WTC11 (cell line): Measurements from ENCODE around the gene MGAT4D. TPM values are rescaled to one million over a fixed set of nuclear protein-coding genes. Genes with fewer than 3 reads are reported as not detected.

Source experiments
- ATAC-seq: fragments of 200-7000 bp; cut with Tn5 transposase; 2 replicates; pipeline ENCODE4 v1.10.0; 2021; ENCODE audit warnings: mild to moderate bottlenecking, moderate library complexity
- CTCF ChIA-PET: fragments of 300-600 bp; sonication (Branson Sonifier 250); formaldehyde crosslinking; loops from one replicate; lab custom pipeline; 2021; ENCODE audit warnings: antibody characterized with exemption; lab: Charles Lee
- POLR2A ChIA-PET: fragments of 350-600 bp; sonication (Branson Sonifier 250); formaldehyde crosslinking; loops from one replicate; lab custom pipeline; 2021; ENCODE audit warnings: antibody characterized with exemption; lab: Charles Lee
- DNase-seq: peaks from one replicate; pipeline ENCODE4 v3.0.0; 2021; ENCODE audit warnings: low spot score
- H3K27ac Mint-ChIP-seq: 2 replicates; pipeline ENCODE4 v1.8.0; 2021; ENCODE audit warnings: mixed read lengths
- H3K27me3 Mint-ChIP-seq: 2 replicates; pipeline ENCODE4 v1.8.0; 2021; ENCODE audit warnings: low read depth, mild to moderate bottlenecking, moderate library complexity, mixed read lengths
- H3K36me3 Mint-ChIP-seq: 2 replicates; pipeline ENCODE4 v1.8.0; 2021; ENCODE audit warnings: mixed read lengths
- H3K4me1 Mint-ChIP-seq: 2 replicates; pipeline ENCODE4 v1.8.0; 2022; ENCODE audit warnings: mixed read lengths
- H3K4me3 Mint-ChIP-seq: 2 replicates; pipeline ENCODE4 v1.8.0; 2021; ENCODE audit warnings: mild to moderate bottlenecking, moderate library complexity, mixed read lengths
- H3K9me3 Mint-ChIP-seq: 2 replicates; pipeline ENCODE4 v1.8.0; 2021; ENCODE audit warnings: mixed read lengths
- ETV6 ChIP-seq: sonication (generic); formaldehyde crosslinking; IDR thresholded peaks from 2 replicates; pipeline ENCODE4 v1.8.1; 2022; ENCODE audit warnings: mild to moderate bottlenecking, missing genetic modification reagents
- FOXP1 ChIP-seq: sonication (generic); formaldehyde crosslinking; IDR thresholded peaks from 2 replicates; pipeline ENCODE4 v1.8.0; 2022; ENCODE audit warnings: missing genetic modification reagents, mild to moderate bottlenecking, moderate library complexity, borderline replicate concordance
- GRHL2 ChIP-seq: fragments of 250-450 bp; sonication (Bioruptor Pico); IDR thresholded peaks from 2 replicates; pipeline ENCODE4 v1.8.0; 2022; ENCODE audit warnings: mild to moderate bottlenecking, moderate library complexity; ENCODE audit not compliant: insufficient replicate concordance, severe bottlenecking
- NR3C1 ChIP-seq: sonication (generic); formaldehyde crosslinking; conservative IDR thresholded peaks from 2 replicates; pipeline ENCODE4 v1.8.1; 2023; ENCODE audit warnings: low read depth, mild to moderate bottlenecking, missing genetic modification reagents
- OVOL2 ChIP-seq: fragments of 250-450 bp; sonication (Bioruptor Pico); IDR thresholded peaks from 2 replicates; pipeline ENCODE4 v1.9.0; 2021; ENCODE audit warnings: mild to moderate bottlenecking, borderline replicate concordance
- SP1 ChIP-seq: sonication (generic); formaldehyde crosslinking; conservative IDR thresholded peaks from 2 replicates; pipeline ENCODE4 v1.8.1; 2022; ENCODE audit warnings: missing genetic modification reagents
- ZBTB21 ChIP-seq: sonication (generic); formaldehyde crosslinking; IDR thresholded peaks from 2 replicates; pipeline ENCODE4 v1.8.1; 2023; ENCODE audit warnings: mild to moderate bottlenecking, missing genetic modification reagents, borderline replicate concordance
- ZNF138 ChIP-seq: sonication (generic); formaldehyde crosslinking; conservative IDR thresholded peaks from 2 replicates; pipeline ENCODE4 v1.8.1; 2022; ENCODE audit warnings: mild to moderate bottlenecking, moderate library complexity, missing genetic modification reagents
- ZNF263 ChIP-seq: sonication (generic); formaldehyde crosslinking; IDR thresholded peaks from 2 replicates; pipeline ENCODE4 v1.8.1; 2022; ENCODE audit warnings: low read depth, mild to moderate bottlenecking, moderate library complexity, missing genetic modification reagents
- ZNF396 ChIP-seq: fragments of 250-450 bp; sonication (Bioruptor Pico); IDR thresholded peaks from 2 replicates; pipeline ENCODE4 v1.8.0; 2021; ENCODE audit warnings: mild to moderate bottlenecking, moderate library complexity, borderline replicate concordance
- ZNF671 ChIP-seq: fragments of 250-450 bp; sonication (Bioruptor Pico); IDR thresholded peaks from 2 replicates; pipeline ENCODE4 v1.8.0; 2021; ENCODE audit warnings: mild to moderate bottlenecking
- total RNA-seq: library from RNA; stranded (reverse); gene quantifications from 3 replicates; pipeline ENCODE4 v1.2.3, GENCODE V29; 2021
- TF ChIP-seq, protein P1 (sequence below): sonication (generic); formaldehyde crosslinking; IDR thresholded peaks from 2 replicates; pipeline ENCODE4 v1.8.1; 2023; ENCODE audit warnings: mild to moderate bottlenecking, missing genetic modification reagents
- TF ChIP-seq, protein P2 (sequence below): fragments of 250-450 bp; sonication (Bioruptor Pico); conservative IDR thresholded peaks from 2 replicates; pipeline ENCODE4 v1.9.0; 2021; ENCODE audit warnings: mild to moderate bottlenecking
- TF ChIP-seq, protein P3 (sequence below): sonication (generic); formaldehyde crosslinking; IDR thresholded peaks from 2 replicates; pipeline ENCODE4 v1.8.0; 2022; ENCODE audit warnings: mild to moderate bottlenecking, missing genetic modification reagents
- TF ChIP-seq, protein P4 (sequence below): sonication (generic); formaldehyde crosslinking; conservative IDR thresholded peaks from 2 replicates; pipeline ENCODE4 v1.8.1; 2023; ENCODE audit warnings: mild to moderate bottlenecking, low read depth, missing genetic modification reagents, moderate library complexity
- TF ChIP-seq, protein P5 (sequence below): sonication (generic); formaldehyde crosslinking; IDR thresholded peaks from 2 replicates; pipeline ENCODE4 v1.8.0; 2022; ENCODE audit warnings: mild to moderate bottlenecking, missing genetic modification reagents
- TF ChIP-seq, protein P6 (sequence below): sonication (generic); formaldehyde crosslinking; IDR thresholded peaks from 2 replicates; pipeline ENCODE4 v1.8.1; 2023; ENCODE audit warnings: mild to moderate bottlenecking, moderate library complexity, missing genetic modification reagents
- TF ChIP-seq, protein P7 (sequence below): sonication (generic); formaldehyde crosslinking; IDR thresholded peaks from 2 replicates; pipeline ENCODE4 v1.8.0; 2023; ENCODE audit warnings: mild to moderate bottlenecking, missing genetic modification reagents
- TF ChIP-seq, protein P8 (sequence below): fragments of 250-450 bp; sonication (Bioruptor Pico); IDR thresholded peaks from 2 replicates; pipeline ENCODE4 v1.9.0; 2021; ENCODE audit warnings: moderate library complexity, mild to moderate bottlenecking, inconsistent platforms, borderline replicate concordance

The MGAT4D gene
- total RNA-seq, 1 experiment from 2014 or later, result not detected

DNA sequence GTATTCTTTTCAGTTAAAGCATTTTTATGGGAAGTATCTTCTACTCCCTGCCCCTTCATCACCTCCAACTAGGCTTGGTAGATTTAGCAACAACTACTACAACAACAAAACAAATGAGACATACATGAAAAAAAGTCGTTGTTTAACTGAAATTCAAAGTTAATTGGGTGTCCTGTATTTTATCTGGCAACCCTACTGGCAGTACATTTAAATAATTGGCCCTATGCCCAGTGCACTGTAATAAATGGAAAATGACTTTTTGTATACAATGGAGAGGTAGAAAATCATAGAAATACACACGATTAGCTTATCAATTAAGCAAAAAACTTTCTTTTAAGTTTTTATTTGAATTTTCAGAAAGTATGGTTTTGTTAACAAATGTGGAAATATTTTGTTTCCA, 49.3 kb downstream of the MGAT4D start:
- TF ChIP-seq ZNF263, result no peak
- TF ChIP-seq, protein P1, sequence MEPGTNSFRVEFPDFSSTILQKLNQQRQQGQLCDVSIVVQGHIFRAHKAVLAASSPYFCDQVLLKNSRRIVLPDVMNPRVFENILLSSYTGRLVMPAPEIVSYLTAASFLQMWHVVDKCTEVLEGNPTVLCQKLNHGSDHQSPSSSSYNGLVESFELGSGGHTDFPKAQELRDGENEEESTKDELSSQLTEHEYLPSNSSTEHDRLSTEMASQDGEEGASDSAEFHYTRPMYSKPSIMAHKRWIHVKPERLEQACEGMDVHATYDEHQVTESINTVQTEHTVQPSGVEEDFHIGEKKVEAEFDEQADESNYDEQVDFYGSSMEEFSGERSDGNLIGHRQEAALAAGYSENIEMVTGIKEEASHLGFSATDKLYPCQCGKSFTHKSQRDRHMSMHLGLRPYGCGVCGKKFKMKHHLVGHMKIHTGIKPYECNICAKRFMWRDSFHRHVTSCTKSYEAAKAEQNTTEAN (CRISPR knock-in tag), result no peak
- TF ChIP-seq, protein P2, sequence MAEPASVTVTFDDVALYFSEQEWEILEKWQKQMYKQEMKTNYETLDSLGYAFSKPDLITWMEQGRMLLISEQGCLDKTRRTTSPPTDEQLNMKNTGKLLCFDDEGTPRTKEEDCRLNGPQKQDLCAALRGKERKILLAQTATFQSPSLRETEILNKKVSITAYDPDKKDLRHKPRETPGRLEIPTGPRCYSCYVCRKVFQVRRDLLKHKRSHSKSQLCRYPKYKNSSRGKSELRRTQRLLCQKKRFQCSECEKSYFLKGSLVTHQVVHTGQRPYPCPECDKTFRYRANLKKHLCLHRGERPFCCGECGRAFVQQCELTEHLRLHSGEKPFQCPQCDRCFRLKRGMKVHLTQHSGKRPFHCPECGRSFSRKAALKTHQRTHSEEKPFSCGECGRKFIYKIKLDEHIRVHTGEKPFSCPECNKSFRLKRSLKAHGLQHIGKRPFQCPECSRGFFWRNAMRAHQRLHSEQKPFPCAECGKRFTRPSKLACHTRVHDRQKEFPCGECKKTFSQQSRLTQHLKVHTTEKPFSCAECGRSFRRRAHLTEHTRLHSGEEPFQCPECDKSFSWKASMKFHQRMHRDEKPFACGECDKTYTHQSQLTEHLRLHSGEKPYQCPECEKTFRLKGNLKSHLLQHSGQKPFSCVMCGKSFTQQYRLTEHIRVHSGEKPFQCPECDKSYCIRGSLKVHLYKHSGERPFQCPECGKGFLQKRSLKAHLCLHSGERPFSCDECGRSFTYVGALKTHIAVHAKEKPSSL (CRISPR knock-in tag), result no peak
- TF ChIP-seq ZBTB21 (CRISPR knock-in tag), result no peak
- no peak for TF ChIP-seq ZNF138
- TF ChIP-seq, protein P3, sequence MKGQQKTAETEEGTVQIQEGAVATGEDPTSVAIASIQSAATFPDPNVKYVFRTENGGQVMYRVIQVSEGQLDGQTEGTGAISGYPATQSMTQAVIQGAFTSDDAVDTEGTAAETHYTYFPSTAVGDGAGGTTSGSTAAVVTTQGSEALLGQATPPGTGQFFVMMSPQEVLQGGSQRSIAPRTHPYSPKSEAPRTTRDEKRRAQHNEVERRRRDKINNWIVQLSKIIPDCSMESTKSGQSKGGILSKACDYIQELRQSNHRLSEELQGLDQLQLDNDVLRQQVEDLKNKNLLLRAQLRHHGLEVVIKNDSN (CRISPR knock-in tag), result no peak
- TF ChIP-seq ZNF671 (CRISPR knock-in tag), result no peak
- TF ChIP-seq, protein P4, sequence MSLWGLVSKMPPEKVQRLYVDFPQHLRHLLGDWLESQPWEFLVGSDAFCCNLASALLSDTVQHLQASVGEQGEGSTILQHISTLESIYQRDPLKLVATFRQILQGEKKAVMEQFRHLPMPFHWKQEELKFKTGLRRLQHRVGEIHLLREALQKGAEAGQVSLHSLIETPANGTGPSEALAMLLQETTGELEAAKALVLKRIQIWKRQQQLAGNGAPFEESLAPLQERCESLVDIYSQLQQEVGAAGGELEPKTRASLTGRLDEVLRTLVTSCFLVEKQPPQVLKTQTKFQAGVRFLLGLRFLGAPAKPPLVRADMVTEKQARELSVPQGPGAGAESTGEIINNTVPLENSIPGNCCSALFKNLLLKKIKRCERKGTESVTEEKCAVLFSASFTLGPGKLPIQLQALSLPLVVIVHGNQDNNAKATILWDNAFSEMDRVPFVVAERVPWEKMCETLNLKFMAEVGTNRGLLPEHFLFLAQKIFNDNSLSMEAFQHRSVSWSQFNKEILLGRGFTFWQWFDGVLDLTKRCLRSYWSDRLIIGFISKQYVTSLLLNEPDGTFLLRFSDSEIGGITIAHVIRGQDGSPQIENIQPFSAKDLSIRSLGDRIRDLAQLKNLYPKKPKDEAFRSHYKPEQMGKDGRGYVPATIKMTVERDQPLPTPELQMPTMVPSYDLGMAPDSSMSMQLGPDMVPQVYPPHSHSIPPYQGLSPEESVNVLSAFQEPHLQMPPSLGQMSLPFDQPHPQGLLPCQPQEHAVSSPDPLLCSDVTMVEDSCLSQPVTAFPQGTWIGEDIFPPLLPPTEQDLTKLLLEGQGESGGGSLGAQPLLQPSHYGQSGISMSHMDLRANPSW (CRISPR knock-in tag), result no peak
- TF ChIP-seq FOXP1 (CRISPR knock-in tag), result no peak
- TF ChIP-seq NR3C1 (CRISPR knock-in tag), result no peak
- TF ChIP-seq, protein P5, sequence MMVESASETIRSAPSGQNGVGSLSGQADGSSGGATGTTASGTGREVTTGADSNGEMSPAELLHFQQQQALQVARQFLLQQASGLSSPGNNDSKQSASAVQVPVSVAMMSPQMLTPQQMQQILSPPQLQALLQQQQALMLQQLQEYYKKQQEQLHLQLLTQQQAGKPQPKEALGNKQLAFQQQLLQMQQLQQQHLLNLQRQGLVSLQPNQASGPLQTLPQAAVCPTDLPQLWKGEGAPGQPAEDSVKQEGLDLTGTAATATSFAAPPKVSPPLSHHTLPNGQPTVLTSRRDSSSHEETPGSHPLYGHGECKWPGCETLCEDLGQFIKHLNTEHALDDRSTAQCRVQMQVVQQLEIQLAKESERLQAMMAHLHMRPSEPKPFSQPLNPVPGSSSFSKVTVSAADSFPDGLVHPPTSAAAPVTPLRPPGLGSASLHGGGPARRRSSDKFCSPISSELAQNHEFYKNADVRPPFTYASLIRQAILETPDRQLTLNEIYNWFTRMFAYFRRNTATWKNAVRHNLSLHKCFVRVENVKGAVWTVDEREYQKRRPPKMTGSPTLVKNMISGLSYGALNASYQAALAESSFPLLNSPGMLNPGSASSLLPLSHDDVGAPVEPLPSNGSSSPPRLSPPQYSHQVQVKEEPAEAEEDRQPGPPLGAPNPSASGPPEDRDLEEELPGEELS (CRISPR knock-in tag), result no peak
- TF ChIP-seq GRHL2 (CRISPR knock-in tag), result no peak
- no peak for TF ChIP-seq OVOL2 (CRISPR knock-in tag)
- Mint-ChIP-seq H3K27ac (no peak overlapping the region), H3K9me3 (0 out of 2 replicates have a peak, but pooled peaks cover 3% of the 10 kb centered on the region), H3K27me3 (no peaks in the 10 kb centered on the region), H3K36me3 (no peaks in the 10 kb centered on the region), H3K4me1 (no peaks in the 10 kb centered on the region), H3K4me3 (no peak overlapping the region)
- ATAC-seq (no peak), DNase-seq (no peak)
- POLR2A ChIA-PET, result no interaction called here
- CTCF ChIA-PET, result no interaction called here

DNA sequence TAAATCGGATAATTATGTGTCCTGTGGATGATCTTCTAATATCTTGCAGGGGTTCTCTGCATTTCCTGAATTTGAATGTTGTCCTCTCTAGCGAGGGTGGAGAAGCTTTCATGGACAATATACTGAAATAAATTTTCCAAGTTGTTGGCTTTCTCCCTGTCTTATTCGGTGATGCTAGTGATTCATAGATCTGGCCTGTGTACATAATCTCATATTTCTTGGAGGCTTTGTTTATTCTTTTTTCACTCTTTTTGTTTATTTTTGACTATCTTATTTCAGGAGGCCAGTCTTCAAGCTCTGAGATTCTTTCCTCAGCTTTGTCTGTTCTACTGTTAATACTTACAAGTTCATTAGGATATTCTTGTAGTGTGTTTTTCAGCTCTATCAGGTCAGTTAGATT, 49.9 kb downstream of the MGAT4D start:
- Mint-ChIP-seq H3K4me1 (no peaks in the 10 kb centered on the region), H3K36me3 (no peaks in the 10 kb centered on the region), H3K4me3 (no peak overlapping the region), H3K27me3 (no peaks in the 10 kb centered on the region), H3K9me3 (0 out of 2 replicates have a peak, but pooled peaks cover 3% of the 10 kb centered on the region), H3K27ac (no peak overlapping the region)
- ChIA-PET CTCF (interaction anchor here (2.7 kb wide), 1 partner anchor 88 kb away, joined by 16 read pairs; no protein-coding TSS in a partner anchor), POLR2A (no interaction called here)
- DNase-seq (no peak), ATAC-seq (no peak)
- TF ChIP-seq ETV6 (CRISPR knock-in tag), result no peak
- TF ChIP-seq, protein P6, sequence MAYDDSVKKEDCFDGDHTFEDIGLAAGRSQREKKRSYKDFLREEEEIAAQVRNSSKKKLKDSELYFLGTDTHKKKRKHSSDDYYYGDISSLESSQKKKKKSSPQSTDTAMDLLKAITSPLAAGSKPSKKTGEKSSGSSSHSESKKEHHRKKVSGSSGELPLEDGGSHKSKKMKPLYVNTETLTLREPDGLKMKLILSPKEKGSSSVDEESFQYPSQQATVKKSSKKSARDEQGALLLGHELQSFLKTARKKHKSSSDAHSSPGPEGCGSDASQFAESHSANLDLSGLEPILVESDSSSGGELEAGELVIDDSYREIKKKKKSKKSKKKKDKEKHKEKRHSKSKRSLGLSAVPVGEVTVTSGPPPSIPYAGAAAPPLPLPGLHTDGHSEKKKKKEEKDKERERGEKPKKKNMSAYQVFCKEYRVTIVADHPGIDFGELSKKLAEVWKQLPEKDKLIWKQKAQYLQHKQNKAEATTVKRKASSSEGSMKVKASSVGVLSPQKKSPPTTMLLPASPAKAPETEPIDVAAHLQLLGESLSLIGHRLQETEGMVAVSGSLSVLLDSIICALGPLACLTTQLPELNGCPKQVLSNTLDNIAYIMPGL (CRISPR knock-in tag), result no peak
- TF ChIP-seq, protein P7, sequence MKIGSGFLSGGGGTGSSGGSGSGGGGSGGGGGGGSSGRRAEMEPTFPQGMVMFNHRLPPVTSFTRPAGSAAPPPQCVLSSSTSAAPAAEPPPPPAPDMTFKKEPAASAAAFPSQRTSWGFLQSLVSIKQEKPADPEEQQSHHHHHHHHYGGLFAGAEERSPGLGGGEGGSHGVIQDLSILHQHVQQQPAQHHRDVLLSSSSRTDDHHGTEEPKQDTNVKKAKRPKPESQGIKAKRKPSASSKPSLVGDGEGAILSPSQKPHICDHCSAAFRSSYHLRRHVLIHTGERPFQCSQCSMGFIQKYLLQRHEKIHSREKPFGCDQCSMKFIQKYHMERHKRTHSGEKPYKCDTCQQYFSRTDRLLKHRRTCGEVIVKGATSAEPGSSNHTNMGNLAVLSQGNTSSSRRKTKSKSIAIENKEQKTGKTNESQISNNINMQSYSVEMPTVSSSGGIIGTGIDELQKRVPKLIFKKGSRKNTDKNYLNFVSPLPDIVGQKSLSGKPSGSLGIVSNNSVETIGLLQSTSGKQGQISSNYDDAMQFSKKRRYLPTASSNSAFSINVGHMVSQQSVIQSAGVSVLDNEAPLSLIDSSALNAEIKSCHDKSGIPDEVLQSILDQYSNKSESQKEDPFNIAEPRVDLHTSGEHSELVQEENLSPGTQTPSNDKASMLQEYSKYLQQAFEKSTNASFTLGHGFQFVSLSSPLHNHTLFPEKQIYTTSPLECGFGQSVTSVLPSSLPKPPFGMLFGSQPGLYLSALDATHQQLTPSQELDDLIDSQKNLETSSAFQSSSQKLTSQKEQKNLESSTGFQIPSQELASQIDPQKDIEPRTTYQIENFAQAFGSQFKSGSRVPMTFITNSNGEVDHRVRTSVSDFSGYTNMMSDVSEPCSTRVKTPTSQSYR (CRISPR knock-in tag), result no peak
- TF ChIP-seq, protein P8, sequence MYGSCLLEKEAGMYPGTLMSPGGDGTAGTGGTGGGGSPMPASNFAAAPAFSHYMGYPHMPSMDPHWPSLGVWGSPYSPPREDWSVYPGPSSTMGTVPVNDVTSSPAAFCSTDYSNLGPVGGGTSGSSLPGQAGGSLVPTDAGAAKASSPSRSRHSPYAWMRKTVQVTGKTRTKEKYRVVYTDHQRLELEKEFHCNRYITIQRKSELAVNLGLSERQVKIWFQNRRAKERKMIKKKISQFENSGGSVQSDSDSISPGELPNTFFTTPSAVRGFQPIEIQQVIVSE (CRISPR knock-in tag), result no peak
- TF ChIP-seq SP1 (CRISPR knock-in tag), result no peak
- no peak for TF ChIP-seq ZNF396
